C4-2B (cell line): Measurements from ENCODE around the gene TMEM213.

ENCODE experiments used
- CTCF ChIP-seq: fragments of 450-650 bp; conservative IDR thresholded peaks from 2 replicates; pipeline ENCODE4 v1.5.1; 2017; ENCODE audit warnings: mild to moderate bottlenecking
- ZFX ChIP-seq: fragments of 450-650 bp; IDR thresholded peaks from 2 replicates; pipeline ENCODE4 v1.6.1; 2017

- TF ChIP-seq CTCF (no peak), ZFX (no peak)
These were observed 41.8 kb upstream of the TMEM213 start for GRCh38 chr7:138755842-138756590.
